GM11168 (cell line): Measurements from ENCODE around the gene TUBA1C.

Source experiments
- in situ Hi-C: fragments of 300-500 bp; cut with MboI; formaldehyde crosslinking; loops from one replicate; pipeline ENCODE4 v1.12.0; 2022; ENCODE audit warnings: low sequenced_read_pairs; ENCODE audit not compliant: unreplicated experiment

TUBA1C gene

DNA sequence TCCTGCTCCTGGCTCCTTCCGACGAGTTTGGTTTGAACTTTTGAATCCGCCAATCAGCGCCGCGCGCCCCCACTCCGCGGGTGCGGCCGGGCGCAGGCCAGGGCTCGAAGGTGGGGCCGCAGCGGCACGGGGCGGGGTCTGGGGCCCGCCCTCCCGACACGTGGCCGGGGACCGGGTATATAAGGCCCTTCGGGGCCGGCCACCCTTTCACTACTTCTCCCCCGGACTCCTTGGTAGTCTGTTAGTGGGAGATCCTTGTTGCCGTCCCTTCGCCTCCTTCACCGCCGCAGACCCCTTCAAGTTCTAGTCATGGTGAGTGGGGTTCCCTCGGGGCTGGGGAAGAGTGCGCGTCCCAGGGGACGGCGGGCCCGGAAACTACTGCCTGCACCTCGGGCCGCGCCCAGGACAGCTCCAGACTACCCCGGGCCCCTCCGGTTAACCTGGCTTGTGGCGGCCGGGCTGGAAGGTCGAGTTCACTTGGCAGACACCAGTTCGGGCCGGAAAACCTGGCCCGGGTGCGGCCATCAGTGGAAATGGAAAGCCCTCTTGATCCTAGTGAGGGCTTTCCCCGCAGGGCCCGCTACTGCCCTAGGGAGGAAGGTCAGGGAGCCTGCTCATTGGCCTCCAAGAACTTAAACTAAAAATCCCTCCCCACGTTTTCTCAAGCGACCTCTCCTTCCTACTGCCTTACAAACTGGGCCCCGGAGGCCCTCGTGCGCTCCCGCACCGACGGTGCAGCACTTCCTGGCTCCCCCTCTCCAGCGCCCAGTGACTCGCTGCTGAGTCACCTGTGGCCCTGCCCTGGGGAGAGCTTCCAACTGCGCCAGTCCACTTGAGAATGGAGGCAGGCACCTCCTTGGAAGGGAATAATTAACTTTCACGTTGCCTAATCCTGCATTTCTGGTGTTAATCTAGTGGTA lies at the start of gene TUBA1C:
TUBA1C (plus strand) TSS at position 210 of the 920 bp plus-strand sequence; CDS start at position 310, 100 bp downstream.
- in situ Hi-C loops = no loop called here

GRCh38 chr12:49219417-49220026 lies 45.4 kb upstream of the TUBA1C start:
- in situ Hi-C loops = no loop called here

DNA sequence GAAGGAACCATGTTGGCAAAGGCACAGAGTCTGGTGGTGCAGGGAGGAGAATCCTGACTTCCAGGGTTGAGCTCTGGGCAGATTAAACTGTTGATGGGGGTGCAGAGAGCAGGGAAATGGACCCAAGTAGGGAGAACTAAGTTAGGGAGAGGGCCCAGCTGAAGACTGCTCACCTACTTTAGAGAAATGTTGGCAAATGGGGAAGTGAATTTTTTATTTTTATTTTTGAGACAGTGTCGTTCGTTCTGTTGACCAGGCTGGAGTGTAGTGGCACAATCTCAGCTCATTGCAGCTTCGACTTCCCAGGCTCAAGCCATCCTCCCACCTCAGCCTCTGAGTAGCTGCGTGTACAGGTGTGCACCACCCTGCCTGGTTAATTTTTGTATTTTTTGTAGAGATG lies 43.9 kb upstream of the TUBA1C start:
- in situ Hi-C loops = no loop called here

DNA sequence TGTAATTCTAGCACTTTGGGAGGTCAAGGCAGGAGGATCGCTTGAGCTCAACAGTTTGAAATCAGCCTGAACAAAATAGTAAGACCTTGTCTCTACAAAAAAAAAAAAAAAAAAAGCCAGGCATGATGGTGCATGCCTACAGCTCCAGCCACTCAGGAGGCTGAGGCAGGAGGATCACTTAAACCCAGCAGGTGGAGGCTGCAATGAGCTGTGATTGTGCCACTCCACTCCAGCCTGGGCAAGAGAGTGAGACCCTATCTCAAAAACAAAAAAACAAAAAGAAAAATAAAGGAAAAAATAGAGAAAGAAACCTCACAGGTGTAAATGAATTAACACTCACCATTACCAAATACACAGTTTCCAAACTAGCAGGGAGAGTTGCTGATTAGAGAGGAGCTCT lies 41.8 kb upstream of the TUBA1C start:
- in situ Hi-C loops = no loop called here

DNA sequence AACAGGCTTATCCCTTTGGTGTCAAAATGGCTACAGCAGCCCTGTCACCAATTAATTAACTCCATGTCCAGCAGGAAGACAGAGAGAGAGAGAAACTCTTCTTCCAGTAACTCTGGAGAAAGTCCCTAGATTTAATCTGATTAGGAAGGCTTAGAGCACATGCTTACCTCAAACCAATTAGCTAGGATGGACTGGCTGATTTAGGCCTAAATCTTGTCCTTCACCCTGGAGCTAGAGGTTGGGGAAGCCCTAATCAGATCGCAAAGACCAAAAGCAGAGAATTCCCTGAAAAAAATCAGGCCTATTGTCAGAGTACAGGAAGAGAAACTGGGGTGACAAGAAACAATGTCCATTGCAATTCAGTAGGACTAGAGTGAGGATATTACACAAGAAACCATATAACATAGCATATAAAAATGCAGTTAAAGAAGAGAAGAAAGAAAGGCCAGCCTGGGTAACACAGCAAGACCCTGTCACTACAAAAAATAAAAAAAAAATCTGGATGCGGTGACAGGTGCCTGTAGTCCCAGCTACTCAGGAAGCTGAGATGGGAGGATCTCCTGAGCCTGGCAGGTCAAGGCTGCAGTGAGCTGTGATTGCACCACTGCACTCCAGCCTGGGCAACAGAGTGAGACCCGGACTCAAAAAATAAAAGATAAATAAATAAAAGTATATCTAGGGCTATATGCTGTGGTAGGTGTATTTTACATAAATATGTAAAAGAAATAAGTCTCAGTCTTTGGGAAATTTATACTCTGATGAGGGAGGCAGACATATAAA lies 41.1 kb upstream of the TUBA1C start:
- in situ Hi-C loops = no loop called here

GRCh38 chr12:49225576-49226166 lies 39.2 kb upstream of the TUBA1C start:
- in situ Hi-C loops = no loop called here

DNA sequence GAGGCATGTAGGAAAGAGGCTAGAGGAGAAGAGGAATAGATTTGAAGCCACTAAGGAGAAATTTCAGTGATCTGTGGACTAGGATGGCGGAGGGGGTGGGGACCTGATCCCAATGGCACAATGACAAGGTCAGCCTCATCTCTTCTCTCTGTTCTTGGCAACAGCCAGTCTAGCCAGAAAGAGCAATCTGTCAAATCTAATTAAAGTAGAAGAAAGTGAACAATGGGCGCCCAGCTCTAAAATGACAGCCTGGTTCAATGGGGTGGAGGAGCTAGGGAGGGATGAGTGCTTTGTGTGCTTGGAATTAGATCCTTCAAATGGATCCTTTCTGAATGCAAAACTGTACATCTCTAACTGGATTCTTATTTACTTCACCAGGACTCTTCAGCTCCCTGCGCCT lies 37.2 kb upstream of the TUBA1C start:
- in situ Hi-C loops = no loop called here

DNA sequence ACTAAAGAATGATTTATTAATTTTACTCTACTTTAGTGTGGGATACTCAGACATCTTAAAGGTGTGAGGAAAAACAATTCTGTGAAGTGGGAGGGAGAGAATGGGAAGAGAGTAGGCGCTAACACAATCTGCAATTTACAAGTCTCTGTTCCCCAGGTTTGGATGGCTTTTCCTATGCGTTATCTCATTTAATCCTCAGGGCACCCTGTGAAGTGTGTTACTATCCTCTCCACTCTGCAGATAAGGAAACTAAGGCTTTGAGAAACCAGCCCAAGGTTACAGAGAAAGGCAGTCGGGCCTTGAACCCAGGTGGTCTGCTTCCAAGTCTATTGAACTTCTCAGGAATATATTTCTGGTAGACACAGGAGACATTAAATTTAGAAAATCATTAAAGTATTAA lies 36.2 kb upstream of the TUBA1C start:
- in situ Hi-C loops = no loop called here

DNA sequence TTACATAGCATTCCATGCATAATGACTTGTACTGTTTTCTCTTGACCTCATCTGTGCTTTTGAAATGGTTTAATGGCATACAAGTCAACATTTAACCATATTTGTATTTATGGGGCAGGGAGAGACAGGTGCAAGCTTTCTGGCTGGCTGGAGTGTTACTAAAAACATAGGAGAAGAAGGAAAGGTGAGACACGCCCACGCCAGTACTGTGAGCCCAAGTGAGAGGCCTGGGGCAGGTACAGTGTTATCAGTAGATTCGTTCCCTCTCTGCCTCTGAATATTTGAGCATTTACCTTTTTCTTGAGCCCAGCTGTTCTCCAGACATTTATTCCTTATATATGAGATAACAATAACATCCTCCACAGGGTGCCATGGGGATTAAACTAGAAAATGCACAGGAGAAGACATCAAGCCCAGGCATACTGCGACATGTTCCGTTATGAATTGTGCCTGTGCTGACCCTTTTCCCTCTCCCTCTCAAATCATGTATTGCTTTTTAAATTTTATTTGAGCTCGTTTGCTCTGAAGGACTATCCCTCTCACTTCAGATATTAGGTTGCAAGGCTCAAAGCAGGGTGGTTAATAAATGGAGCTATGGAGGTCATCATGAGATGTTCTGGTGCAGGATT lies 34.6 kb upstream of the TUBA1C start:
- in situ Hi-C loops = no loop called here

- in situ Hi-C loops = no loop called here
Observed at GRCh38 chr12:49230805-49231194, 34.1 kb upstream of the TUBA1C start.

DNA sequence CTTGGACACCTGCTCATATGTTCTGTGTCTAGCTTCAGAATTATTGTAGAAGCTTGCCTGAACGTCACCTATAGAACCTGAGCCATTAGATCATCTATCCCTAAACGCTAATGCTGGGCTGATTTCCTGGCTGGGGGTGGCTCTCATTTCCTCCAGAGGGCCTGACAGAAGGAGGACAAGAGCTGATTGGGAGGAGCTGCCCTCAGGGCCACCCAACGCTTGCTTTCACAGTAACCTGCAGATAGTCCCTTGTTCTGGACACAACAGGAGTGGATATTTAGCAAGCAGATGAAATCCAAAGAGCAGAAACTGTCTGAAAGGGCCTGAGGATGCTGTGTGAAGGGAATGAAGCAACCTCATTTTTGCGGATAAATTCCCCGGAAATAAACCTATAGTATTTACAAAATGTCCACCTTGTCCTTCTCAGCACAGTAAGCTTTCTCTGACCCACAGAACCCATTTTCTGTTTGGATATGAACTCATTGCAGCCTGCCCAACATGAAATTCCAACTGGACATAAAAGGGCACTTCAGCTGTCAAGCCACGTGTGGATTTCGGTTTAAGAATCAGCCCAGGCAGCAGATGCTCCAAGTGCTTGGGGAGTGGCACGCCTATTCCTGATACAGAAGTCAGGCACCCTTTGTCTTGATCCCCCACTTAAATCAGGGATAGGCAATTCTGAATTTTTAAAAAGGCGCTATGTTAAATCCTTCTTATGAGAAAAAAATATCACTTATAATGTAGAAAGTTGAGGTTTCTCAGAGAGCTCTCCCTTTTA lies 32.8 kb upstream of the TUBA1C start:
- in situ Hi-C loops = no loop called here

GRCh38 chr12:49232940-49233841 lies 31.7 kb upstream of the TUBA1C start:
- in situ Hi-C loops = no loop called here

DNA sequence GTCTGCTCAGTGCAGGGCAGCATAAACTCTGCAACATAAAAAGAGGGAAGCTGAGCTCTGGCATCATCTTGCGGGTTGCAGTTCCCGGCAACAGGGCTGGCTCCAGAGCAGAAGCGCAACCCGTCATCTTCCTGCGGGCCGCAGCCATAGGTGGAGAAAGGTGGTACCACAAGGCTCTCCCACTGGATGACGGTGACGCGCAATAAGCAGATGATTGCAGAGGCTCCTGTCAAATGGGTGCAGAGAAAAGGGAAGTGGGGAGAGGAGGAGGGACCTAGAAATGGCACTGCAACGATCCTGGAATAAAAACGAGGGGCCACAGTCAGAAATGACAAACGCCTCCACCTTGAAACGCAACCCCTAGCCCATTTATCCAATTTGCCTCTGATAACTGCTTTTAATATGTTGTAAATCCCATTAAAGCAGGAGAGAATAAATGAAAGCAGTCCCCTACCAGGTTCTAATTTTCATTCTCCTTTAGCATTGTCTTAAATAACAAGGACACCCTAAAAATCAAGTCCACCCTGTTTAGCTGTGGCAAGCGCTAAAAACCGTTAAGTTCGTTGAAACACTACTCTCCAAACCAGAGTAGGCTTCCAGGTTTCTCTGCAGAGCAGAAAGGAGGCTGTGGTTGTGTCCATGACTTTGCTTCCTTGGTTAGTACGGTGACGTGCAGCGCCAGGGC lies 30.9 kb upstream of the TUBA1C start:
- in situ Hi-C loops = no loop called here

GRCh38 chr12:49236423-49236822 lies 28.5 kb upstream of the TUBA1C start:
- in situ Hi-C loops = no loop called here

DNA sequence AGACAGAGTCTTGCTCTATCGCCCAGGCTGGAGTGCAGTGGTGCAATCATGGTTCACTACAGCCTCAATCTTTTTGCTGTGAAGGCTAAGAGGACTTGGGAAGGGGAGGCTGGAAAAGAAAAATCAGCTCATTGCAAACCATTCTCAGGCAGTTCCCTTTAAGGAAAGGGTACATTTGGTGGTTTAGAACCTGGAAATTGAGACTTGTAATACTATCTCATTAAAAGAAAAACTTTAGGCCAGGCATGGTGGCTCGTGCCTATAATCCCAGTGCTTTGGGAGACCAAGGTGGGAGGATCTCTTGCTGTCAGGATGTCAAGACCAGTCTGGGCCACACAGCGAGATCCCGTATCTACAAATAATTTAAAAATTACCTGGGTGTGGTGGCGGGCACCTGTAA lies 21.3 kb upstream of the TUBA1C start:
- in situ Hi-C loops = no loop called here

DNA sequence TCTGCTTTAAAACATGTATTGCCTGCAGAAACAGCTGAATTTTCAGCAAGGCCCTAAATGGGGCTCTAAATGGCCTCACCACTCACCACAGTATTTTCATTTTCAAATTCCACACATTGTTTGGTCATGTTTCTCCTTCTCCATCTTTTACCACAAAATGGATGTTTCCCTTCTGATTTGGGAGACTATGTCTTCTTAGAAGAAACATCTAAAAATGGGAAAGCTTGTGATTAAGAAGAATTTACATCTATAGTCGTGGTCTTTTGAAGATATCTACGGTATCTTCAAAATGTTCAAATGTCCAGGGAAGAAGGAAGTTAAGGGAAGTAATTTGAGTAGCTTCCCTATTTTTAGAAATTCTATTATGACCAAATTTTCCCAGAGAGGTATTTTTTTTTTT lies 20.7 kb upstream of the TUBA1C start:
- in situ Hi-C loops = no loop called here

DNA sequence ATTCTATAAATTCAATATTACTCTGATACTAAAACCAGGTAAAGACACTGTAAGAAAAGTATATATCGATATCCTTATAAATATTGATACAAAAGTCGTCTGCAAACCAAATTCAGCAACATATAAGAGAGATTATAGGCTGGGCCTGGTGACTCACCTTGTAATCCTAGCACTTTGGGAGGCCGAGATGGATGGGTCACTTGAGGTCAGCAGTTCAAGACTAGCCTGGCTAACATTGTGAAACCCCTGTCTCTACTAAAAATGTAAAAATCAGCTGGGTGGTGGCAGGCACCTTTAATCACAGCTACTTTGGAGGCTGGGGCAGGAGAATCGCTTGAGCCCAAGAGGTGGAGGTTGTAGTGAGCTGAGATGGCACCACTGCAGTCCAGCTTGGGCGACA lies 13.5 kb upstream of the TUBA1C start:
- in situ Hi-C loops = no loop called here
